ENCODE measurements around the gene APOL5.
A peak's percentile ranks its signal among the peaks of the same experiment; 100 is the strongest.
"Not testable (repeated sequence)": the region's sequence is repeated elsewhere in the genome, so short reads cannot be mapped to it uniquely, and the experiment has no call there.

APOL5 gene

DNA sequence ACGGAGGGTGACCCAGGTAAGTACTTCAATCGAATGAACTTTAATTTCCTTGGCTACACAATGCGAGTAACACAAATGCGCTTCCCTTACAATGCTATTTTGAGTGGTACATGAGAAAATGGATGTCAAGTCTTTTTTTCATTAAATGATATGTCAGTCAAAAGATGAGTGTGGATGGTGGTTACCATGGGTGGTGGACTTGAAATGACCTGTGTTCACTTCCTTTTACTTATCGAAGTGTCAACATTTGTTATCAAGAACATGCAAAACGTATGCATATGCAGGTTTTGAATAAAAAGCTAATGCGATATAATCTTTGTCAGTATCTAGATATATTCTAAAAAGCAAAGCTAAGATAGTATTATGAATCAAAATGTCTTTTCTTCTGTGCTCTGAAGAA, 8.8 kb upstream of the APOL5 start:
- no peak for DNase-seq (ENCODE audit: low spot score)

GRCh38 chr22:35711336-35711735, 6.3 kb upstream of the APOL5 start:
- DNase-seq (ENCODE audit: low spot score) = no peak

DNA sequence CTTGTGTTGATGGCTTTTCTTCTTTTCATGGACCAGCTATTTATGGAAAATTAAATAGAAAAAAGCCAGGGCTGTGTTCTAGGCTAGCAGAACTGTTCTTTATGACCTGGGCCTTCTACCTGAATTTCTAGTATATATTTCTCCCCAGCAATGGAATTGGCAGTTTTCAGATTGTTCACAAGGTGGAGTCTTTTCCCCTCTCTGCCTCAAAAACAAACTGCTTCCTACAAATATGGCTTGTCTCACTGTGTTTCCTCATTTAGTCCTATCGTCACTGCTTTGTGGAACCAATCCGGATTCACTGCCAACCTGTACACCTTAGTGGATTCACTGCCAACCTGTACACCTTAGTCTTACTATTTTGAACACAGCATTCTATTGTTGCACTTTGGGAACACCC, 5.0 kb upstream of the APOL5 start:
- no peak for DNase-seq (ENCODE audit: low spot score)

GRCh38 chr22:35719212-35719875, 1.7 kb downstream of the APOL5 start:
- no peak for DNase-seq (ENCODE audit: low spot score)

GRCh38 chr22:35721960-35722359, 4.3 kb downstream of the APOL5 start:
- DNase-seq (ENCODE audit: low spot score) = no peak

- DNase-seq (ENCODE audit: low spot score) = no peak
Observed at GRCh38 chr22:35725521-35725920, 7.8 kb downstream of the APOL5 start.

DNA sequence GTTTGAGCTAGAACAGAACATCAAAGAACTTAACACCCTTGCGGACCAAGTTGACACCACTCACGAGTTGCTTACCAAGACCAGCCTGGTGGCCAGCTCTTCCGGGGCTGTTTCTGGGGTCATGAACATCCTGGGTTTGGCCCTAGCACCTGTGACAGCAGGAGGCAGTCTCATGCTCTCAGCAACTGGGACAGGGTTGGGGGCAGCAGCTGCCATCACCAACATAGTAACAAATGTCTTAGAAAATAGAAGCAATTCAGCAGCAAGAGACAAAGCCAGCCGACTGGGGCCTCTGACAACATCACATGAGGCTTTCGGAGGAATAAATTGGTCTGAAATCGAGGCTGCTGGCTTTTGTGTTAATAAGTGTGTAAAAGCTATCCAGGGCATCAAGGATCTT, 8.7 kb downstream of the APOL5 start:
- peak; percentile 42 for DNase-seq (ENCODE audit: low spot score)

DNA sequence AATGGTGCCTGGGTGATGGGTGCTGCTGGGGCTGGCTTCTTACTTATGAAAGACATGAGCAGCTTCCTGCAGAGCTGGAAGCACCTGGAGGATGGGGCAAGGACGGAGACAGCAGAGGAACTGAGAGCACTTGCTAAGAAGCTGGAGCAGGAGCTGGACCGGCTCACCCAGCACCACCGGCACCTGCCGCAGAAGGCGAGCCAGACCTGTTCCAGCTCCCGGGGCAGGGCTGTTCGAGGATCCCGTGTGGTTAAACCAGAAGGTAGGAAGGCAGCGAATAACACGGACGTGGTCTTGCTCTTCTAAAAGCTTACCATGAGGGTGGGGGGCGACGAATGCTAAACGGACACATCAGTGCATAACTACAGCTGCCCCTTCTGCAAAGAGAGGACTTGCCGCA, 9.3 kb downstream of the APOL5 start:
- DNase-seq (ENCODE audit: low spot score) = peak; percentile 36

- DNase-seq (ENCODE audit: low spot score) = peak; percentile 55
Observed at GRCh38 chr22:35727436-35727835, 9.8 kb downstream of the APOL5 start.

DNA sequence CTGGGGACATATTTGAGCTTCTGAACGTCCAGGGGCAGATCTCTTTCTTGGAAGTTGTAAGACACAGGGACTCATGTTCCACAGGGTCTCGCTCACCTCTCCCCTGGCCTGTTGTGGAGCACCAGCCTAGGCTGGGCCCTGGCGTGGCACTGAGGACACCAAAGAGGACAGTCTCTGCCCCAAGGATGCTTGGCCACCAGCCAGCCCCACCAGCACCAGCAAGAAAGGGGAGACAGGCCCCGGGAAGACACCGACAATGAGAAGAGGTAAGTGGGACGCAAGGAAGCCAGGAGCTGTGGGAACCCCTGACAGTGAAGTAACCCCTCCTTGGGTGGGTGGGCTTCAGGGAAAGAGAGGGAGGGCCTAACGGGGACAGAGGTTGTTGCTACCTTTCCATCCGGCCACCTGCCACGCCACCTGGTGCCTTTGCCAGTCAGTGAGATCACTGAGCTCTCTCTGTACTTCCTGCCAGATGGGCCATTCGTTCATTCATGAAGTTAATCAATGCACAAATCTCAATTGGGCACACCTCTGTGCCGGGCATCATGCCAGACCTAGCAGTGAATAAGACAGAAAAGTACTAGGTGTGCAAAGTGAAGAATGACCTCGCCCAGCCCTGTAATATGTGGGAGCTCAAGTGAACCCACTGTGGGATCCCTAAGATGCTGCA, 11.1 kb downstream of the APOL5 start:
- no peak for DNase-seq (ENCODE audit: low spot score)

DNA sequence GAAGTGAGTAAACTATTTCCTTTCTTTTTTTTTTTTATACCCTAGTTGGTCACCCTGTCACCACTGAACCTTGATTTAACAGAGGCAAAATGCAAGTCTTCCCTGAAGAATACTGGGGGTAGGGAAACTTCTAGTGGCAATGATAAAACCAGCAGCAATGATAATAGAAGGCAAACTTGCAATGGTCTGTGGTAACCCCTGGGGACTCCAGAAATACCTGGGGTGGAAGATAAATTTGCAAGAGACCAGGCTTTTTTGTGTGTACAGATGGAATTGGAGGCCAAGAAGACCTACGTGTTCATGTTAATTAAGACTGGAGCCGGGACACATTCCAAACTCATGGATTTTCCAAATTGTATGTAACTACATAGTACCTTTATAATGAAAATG, 11.6 kb downstream of the APOL5 start:
- no peak for DNase-seq (ENCODE audit: low spot score)

- no peak for DNase-seq (ENCODE audit: low spot score)
Observed at GRCh38 chr22:35731321-35731720, 13.6 kb downstream of the APOL5 start.

DNA sequence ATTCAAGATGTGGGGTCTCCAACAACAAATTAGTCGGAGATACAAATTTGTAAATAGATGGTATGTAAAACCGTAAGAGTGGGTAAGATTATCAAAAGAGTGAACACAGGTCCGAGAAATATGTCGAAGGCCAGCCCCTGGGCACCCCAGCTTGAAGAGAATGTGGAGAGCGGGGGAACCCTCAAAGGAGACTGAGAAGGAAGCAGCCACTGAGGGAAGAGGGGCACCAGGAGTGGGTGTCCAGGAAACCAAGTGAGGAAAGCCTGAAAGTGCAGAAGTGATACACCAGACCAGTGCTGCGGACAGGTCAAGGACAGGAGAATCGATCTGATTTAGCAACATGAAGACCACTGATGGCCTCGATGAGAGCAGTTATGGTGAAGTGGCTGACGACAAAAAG, 14.4 kb downstream of the APOL5 start:
- DNase-seq (ENCODE audit: low spot score) = no peak

GRCh38 chr22:35733036-35733435, 15.4 kb downstream of the APOL5 start:
- DNase-seq (ENCODE audit: low spot score) = no peak

DNA sequence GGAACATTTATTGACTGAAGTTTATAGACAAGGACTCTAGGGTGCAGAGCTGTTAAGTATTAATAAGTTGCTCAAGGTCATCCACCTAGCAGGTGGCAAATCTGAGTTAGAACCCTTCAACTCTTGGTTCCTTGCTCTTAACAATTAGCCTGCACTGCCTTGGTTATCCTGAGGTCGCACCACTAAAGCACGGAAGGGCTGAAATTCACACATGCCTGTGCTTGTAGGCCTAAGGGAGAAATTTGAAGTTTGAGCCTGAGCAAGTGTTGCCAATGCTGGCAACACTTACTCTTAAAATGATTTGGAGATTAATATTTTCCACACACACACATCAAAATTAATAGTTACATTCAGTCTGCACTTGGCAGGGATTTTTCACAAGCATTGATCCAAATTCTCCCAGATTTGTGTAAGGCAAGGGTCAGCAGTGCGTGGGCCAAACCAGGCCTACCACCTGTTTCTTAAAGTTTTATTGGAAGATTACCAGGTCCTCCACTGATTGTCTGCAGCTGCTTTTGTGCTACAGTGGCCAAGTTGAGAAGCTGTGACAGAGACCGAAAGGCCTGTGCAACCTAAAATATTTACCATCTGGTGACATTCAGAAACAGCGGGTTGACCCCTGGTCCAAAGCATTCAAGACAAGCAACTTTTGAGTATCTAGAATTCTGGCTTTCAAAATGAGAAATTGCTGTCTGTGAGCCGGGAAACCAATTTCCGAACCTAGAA, 16.3 kb downstream of the APOL5 start:
- DNase-seq (ENCODE audit: low spot score) = no peak

DNA sequence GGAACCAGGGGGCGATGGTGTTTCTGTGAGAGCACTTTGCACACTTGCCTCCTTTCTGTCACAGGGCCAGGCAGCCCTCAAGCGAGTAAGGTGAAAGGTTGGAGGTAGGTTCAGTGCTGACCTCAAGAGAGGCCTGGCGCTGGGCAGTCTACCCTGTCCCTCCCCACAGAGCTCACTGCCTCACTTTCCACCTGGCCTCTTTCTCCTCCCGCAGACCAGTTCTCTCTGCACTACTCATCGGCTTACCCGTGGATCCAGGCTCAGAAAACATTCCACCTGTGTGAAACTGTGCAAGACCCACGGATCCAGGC, 16.8 kb downstream of the APOL5 start:
- DNase-seq (ENCODE audit: low spot score) = no peak

DNA sequence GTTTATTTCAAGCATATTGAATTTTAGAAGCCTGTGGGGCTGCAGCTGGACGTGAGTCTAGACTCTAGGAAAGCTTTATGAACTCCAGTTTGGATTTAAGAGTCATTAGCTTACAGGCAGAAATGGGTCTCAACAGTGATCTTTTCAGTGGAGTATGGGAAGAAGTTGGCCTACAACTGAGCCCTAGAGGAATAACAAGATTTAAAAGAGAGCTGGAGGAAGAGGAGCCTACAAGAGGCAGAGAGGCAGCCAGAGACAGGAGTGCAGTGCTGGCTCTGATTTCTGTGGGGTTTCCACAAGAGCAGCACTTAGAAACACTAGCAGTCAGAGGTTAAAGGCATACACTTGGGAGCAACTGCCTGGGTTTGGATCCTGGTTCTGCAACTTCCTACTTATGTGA, 17.9 kb downstream of the APOL5 start:
- DNase-seq (ENCODE audit: low spot score) = no peak

DNA sequence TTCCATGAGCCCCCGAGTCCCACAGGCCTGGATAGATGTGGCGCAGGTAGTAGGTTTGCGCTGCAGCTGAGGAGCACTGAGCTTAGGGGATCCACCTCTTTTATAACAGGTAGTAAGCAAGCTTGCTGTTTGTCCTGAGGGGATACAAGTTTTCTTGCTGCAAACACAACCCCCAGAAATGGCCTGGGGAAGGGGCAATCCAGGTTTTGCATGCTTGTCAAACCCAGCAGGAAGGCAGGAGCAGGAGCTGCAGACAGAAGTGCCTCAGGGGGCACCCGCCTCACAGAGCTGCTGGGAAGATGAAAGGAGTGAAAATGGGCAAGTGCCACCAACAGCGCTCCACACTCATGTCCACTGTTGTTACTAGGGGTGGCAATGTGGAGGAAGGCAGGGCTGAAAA, 18.5 kb downstream of the APOL5 start:
- DNase-seq (ENCODE audit: low spot score) = no peak

- no peak for DNase-seq (ENCODE audit: low spot score)
Observed at GRCh38 chr22:35736701-35737100, 19.0 kb downstream of the APOL5 start.

GRCh38 chr22:35737886-35738285, 20.2 kb downstream of the APOL5 start:
- DNase-seq (ENCODE audit: low spot score) = not testable (repeated sequence)

GRCh38 chr22:35739076-35739930, 21.6 kb downstream of the APOL5 start:
- peak; percentile 49 for DNase-seq (ENCODE audit: low spot score)

DNA sequence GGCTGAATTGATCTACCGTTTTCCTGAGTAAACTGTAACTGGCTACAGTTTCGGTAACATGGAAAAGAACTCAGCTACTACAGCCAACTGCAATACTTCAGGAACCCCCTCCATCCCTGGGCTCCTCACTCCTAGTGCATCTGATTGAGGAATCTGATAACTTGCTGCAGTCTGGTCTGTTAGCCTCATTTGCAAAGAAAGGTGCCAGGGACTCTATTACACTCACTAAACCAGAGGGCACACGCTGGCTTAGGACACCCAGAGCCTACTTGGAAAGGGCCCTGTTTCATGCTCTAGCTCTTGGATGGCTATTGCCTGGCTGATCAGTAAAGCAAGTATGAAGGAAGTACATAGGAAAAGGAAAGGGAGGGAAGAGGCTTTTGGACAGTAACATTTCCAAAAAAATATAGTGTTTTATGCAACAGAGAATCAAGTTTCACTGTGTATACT, 22.3 kb downstream of the APOL5 start:
- DNase-seq (ENCODE audit: low spot score) = no peak

- no peak for DNase-seq (ENCODE audit: low spot score)
Observed at GRCh38 chr22:35740616-35741015, 22.9 kb downstream of the APOL5 start.
